ENCODE data around the gene KCNAB1. TPM values are rescaled to one million over a fixed set of nuclear protein-coding genes. Genes with fewer than 3 reads are reported as not detected.
"Not testable (repeated sequence)": the region's sequence is repeated elsewhere in the genome, so short reads cannot be mapped to it uniquely, and the experiment has no call there.

Gene KCNAB1
- total and polyA plus RNA-seq, 4 donors: 0.76 to 2.8 (median 1.0) TPM

DNA sequence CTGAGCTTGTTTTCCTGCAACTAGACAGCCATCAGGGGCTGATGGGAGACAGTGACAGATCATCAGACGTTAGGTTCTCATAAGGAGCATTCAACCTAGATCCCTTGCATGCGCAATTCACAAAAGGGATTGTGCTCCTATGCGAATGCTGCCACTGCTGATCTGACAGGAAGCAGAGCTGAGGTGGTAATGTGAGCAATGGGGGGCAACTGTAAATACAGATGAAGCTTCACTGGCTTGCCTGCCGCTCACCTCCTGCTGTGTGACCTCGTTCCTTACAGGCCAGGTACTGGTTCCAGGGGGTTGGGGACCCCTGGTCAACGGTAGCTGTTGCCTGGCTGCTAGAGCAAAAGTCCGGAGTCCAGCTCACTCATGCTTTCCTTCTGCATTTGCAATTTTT lies 26.4 kb upstream of the KCNAB1 start:
- Histone ChIP-seq H3K4me1 (ENCODE audit: control insufficient read depth in 4 of 4, insufficient read depth in 4 of 4, low read length in 3 of 4) (peaks cover 0 to 5% (median 3%) of the 10 kb centered on the region in 4 donors), H3K36me3 (ENCODE audit: control insufficient read depth in 4 of 4, insufficient read depth in 3 of 4, low read depth in 1 of 4, low read length in 3 of 4) (no peaks in the 10 kb centered on the region), H3K27me3 (ENCODE audit: control insufficient read depth in 4 of 4, insufficient read depth in 4 of 4, low read length in 3 of 4) (no peaks in the 10 kb centered on the region), H3K9me3 (ENCODE audit: control insufficient read depth in 4 of 4, low read length in 3 of 4) (no peaks in the 10 kb centered on the region), H3K4me3 (ENCODE audit: low read depth in 1 of 3, low read length in 3 of 3) (no peak overlapping the region), H3K9ac (ENCODE audit: low read depth in 1 of 2, low read length in 2 of 2) (no peak overlapping the region), H3K27ac (ENCODE audit: low read depth in 1 of 2, low read length in 2 of 2) (no peak overlapping the region)
- TF ChIP-seq NR2F2 (IDR thresholded peaks at IDR 0.05): no peak
- no peak for TF ChIP-seq YY1 (IDR thresholded peaks at IDR 0.05)
- TF ChIP-seq GABPA (IDR thresholded peaks at IDR 0.05 in 1 of 2, conservative IDR thresholded peaks at IDR 0.05 in 1 of 2): no peak
- TF ChIP-seq SP1 (IDR thresholded peaks at IDR 0.05): no peak
- TF ChIP-seq EGR1 (IDR thresholded peaks at IDR 0.05; ENCODE audit: low read depth in 2 of 2): no peak
- no peak for TF ChIP-seq FOXA2 (IDR thresholded peaks at IDR 0.05)
- no peak for TF ChIP-seq FOXA1 (IDR thresholded peaks at IDR 0.05)
- no peak for TF ChIP-seq JUND (IDR thresholded peaks at IDR 0.05)
- TF ChIP-seq, protein P1, sequence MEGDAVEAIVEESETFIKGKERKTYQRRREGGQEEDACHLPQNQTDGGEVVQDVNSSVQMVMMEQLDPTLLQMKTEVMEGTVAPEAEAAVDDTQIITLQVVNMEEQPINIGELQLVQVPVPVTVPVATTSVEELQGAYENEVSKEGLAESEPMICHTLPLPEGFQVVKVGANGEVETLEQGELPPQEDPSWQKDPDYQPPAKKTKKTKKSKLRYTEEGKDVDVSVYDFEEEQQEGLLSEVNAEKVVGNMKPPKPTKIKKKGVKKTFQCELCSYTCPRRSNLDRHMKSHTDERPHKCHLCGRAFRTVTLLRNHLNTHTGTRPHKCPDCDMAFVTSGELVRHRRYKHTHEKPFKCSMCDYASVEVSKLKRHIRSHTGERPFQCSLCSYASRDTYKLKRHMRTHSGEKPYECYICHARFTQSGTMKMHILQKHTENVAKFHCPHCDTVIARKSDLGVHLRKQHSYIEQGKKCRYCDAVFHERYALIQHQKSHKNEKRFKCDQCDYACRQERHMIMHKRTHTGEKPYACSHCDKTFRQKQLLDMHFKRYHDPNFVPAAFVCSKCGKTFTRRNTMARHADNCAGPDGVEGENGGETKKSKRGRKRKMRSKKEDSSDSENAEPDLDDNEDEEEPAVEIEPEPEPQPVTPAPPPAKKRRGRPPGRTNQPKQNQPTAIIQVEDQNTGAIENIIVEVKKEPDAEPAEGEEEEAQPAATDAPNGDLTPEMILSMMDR (IDR thresholded peaks at IDR 0.05; ENCODE audit: low read depth, low read length, missing input control): no peak
- no peak for TF ChIP-seq HNF4A (conservative IDR thresholded peaks at IDR 0.05)
- no peak for TF ChIP-seq RAD21 (IDR thresholded peaks at IDR 0.05)
- no peak for TF ChIP-seq HNF4G (IDR thresholded peaks at IDR 0.05)
- 57% methylated on average over 7 of the region's 7 CpGs for WGBS
- DNase-seq (ENCODE audit: low spot score): no peak

DNA sequence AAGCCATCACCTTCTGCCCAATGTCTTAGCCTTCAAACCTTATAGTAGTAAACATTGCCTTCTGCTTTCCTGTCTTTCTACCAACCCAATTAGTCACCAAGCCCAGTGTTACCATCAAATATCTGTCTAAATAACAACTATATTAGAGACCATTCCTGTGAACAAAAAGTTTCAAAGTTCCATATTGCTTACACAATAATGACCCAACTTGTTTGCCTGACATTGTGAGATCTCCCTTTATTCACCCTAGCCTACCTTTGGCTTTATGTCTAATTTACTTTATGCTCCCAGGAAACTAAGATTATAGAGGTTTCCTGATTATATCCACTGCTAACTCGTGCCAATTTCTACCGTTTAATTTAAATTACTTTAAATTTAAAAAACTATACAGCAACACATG lies 26.0 kb upstream of the KCNAB1 start:
- Histone ChIP-seq H3K27ac (ENCODE audit: low read depth in 1 of 2, low read length in 2 of 2) (no peak overlapping the region), H3K9me3 (ENCODE audit: control insufficient read depth in 4 of 4, low read length in 3 of 4) (no peaks in the 10 kb centered on the region), H3K4me3 (ENCODE audit: low read depth in 1 of 3, low read length in 3 of 3) (no peak overlapping the region), H3K27me3 (ENCODE audit: control insufficient read depth in 4 of 4, insufficient read depth in 4 of 4, low read length in 3 of 4) (no peaks in the 10 kb centered on the region), H3K36me3 (ENCODE audit: control insufficient read depth in 4 of 4, insufficient read depth in 3 of 4, low read depth in 1 of 4, low read length in 3 of 4) (no peaks in the 10 kb centered on the region), H3K9ac (ENCODE audit: low read depth in 1 of 2, low read length in 2 of 2) (no peak overlapping the region), H3K4me1 (ENCODE audit: control insufficient read depth in 4 of 4, insufficient read depth in 4 of 4, low read length in 3 of 4) (peaks cover 0 to 5% (median 4%) of the 10 kb centered on the region in 4 donors)
- TF ChIP-seq HNF4A (conservative IDR thresholded peaks at IDR 0.05): peak; percentile 45 to 49
- TF ChIP-seq EGR1 (IDR thresholded peaks at IDR 0.05; ENCODE audit: low read depth in 2 of 2): no peak
- TF ChIP-seq RXRA (IDR thresholded peaks at IDR 0.05): peak; percentile 10 to 45
- TF ChIP-seq SP1 (IDR thresholded peaks at IDR 0.05): peak; percentile 30
- no peak for DNase-seq (ENCODE audit: low spot score)
- WGBS: 57% methylated on average over 2 of the region's 2 CpGs

DNA sequence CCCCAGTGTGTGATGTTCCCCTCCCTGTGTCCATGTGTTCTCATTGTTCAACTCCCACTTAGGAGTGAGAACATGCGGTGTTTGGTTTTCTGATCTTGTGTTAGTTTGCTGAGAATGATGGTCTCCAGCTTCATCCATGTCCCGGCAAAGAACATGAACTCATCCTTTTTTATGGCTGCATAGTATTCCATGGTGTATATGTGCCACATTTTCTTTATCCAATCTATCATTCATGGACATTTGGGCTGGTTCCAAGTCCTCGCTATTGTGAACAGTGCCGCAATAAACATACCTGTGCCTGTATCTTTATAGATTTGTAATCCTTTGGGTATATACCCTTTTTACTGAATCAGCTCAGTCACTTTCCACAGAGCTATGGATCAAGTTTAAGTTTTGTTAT lies 24.7 kb upstream of the KCNAB1 start:
- H3K4me1 ChIP-seq (ENCODE audit: control insufficient read depth in 4 of 4, insufficient read depth in 4 of 4, low read length in 3 of 4); DNase-seq (ENCODE audit: low spot score); H3K4me3 ChIP-seq (ENCODE audit: low read depth in 1 of 3, low read length in 3 of 3); H3K27ac ChIP-seq (ENCODE audit: low read depth in 1 of 2, low read length in 2 of 2); H3K27me3 ChIP-seq (ENCODE audit: control insufficient read depth in 4 of 4, insufficient read depth in 4 of 4, low read length in 3 of 4); H3K9ac ChIP-seq (ENCODE audit: low read depth in 1 of 2, low read length in 2 of 2); H3K36me3 ChIP-seq (ENCODE audit: control insufficient read depth in 4 of 4, insufficient read depth in 3 of 4, low read depth in 1 of 4, low read length in 3 of 4); H3K9me3 ChIP-seq (ENCODE audit: control insufficient read depth in 4 of 4, low read length in 3 of 4): not testable (repeated sequence)
- 96% methylated on average over 4 of the region's 4 CpGs for WGBS

DNA sequence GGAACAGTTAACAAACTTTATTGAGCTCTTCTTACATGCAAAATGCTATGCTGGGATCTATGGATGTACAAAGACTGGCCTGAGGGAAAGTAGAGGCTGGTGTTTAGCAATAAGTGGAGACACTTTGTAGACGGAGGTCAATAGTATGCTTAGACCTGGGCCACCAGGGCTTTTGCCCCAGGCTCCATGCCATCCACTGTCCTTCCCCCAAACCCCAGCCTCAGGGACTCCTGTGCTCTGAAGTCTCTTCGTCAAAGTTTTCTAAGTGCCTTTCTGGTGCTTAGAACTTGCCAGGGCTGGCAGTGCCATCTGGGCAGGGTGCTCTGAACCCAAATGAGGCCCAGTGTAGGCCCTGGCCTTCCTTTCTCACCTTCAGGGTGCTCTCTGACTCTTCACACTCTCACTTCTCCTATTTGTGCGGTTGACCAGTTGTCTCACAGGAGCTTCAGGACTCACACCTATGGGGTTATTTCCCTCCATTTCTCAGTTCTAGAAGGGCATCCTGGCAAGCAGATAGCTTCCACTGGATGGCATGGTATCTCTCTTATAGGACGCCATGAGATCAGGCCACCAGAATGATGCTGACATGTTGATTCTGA lies 21.8 kb upstream of the KCNAB1 start:
- H3K9ac ChIP-seq (ENCODE audit: low read depth in 1 of 2, low read length in 2 of 2): no peak overlapping the region
- DNase-seq (ENCODE audit: low spot score): no peak
- peaks cover 7 to 12% (median 10%) of the 10 kb centered on the region in 4 donors for H3K4me1 ChIP-seq (ENCODE audit: control insufficient read depth in 4 of 4, insufficient read depth in 4 of 4, low read length in 3 of 4)
- TF ChIP-seq, protein P2, sequence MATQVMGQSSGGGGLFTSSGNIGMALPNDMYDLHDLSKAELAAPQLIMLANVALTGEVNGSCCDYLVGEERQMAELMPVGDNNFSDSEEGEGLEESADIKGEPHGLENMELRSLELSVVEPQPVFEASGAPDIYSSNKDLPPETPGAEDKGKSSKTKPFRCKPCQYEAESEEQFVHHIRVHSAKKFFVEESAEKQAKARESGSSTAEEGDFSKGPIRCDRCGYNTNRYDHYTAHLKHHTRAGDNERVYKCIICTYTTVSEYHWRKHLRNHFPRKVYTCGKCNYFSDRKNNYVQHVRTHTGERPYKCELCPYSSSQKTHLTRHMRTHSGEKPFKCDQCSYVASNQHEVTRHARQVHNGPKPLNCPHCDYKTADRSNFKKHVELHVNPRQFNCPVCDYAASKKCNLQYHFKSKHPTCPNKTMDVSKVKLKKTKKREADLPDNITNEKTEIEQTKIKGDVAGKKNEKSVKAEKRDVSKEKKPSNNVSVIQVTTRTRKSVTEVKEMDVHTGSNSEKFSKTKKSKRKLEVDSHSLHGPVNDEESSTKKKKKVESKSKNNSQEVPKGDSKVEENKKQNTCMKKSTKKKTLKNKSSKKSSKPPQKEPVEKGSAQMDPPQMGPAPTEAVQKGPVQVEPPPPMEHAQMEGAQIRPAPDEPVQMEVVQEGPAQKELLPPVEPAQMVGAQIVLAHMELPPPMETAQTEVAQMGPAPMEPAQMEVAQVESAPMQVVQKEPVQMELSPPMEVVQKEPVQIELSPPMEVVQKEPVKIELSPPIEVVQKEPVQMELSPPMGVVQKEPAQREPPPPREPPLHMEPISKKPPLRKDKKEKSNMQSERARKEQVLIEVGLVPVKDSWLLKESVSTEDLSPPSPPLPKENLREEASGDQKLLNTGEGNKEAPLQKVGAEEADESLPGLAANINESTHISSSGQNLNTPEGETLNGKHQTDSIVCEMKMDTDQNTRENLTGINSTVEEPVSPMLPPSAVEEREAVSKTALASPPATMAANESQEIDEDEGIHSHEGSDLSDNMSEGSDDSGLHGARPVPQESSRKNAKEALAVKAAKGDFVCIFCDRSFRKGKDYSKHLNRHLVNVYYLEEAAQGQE (IDR thresholded peaks at IDR 0.05): no peak
- TF ChIP-seq NR2F2 (IDR thresholded peaks at IDR 0.05) (no peak), FOXA2 (IDR thresholded peaks at IDR 0.05) (no peak), FOXA1 (IDR thresholded peaks at IDR 0.05) (no peak)
- TF ChIP-seq, protein P1 (IDR thresholded peaks at IDR 0.05; ENCODE audit: low read depth, low read length, missing input control): no peak
- no peaks in the 10 kb centered on the region for H3K9me3 ChIP-seq (ENCODE audit: control insufficient read depth in 4 of 4, low read length in 3 of 4)
- WGBS: 95% methylated on average over 4 of the region's 4 CpGs
- no peak overlapping the region for H3K27ac ChIP-seq (ENCODE audit: low read depth in 1 of 2, low read length in 2 of 2)
- no peaks in the 10 kb centered on the region for H3K27me3 ChIP-seq (ENCODE audit: control insufficient read depth in 4 of 4, insufficient read depth in 4 of 4, low read length in 3 of 4)
- no peaks in the 10 kb centered on the region for H3K36me3 ChIP-seq (ENCODE audit: control insufficient read depth in 4 of 4, insufficient read depth in 3 of 4, low read depth in 1 of 4, low read length in 3 of 4)
- no peak overlapping the region for H3K4me3 ChIP-seq (ENCODE audit: low read depth in 1 of 3, low read length in 3 of 3)

Measured in liver (tissue), 9 donors.